ENCODE data around the gene SLC38A10. TPM values are rescaled to one million over a fixed set of nuclear protein-coding genes. Genes with fewer than 3 reads are reported as not detected.

Gene SLC38A10
- total and polyA plus RNA-seq, 2 of the 13 experiments (the other 11 are each of a cell fraction or from before 2014, with no cell fraction given) = 23.4 to 55.8 TPM

GRCh38 chr17:81208651-81209050, 86.5 kb downstream of the SLC38A10 start:
- Histone ChIP-seq H4K20me1 (ENCODE audit: insufficient read depth, low read length) (no peaks in the 10 kb centered on the region), H3K4me3 (replicated peaks in 1 of 3; ENCODE audit: insufficient read depth in 1 of 3, low read depth in 2 of 3, low read length in 3 of 3) (no peak overlapping the region), H3K36me3 (replicated peaks in 1 of 2; ENCODE audit: control insufficient read depth in 1 of 2, insufficient read depth in 2 of 2, low read length in 2 of 2) (peaks cover 14 to 39% of the 10 kb centered on the region in 2 experiments), H2AFZ (ENCODE audit: low read length) (no peak overlapping the region), H3K79me2 (ENCODE audit: insufficient read depth, low read length) (no peaks in the 10 kb centered on the region), H3K4me2 (ENCODE audit: low read depth, low read length) (no peak overlapping the region), H3K9me3 (ENCODE audit: low read length) (no peaks in the 10 kb centered on the region), H3K9ac (ENCODE audit: insufficient read depth, low read depth, low read length) (no peak overlapping the region), H3K27ac (ENCODE audit: extremely low read length, insufficient read depth, low read length) (no peak overlapping the region), H3K4me1 (ENCODE audit: insufficient read depth, low read length) (no peaks in the 10 kb centered on the region), H3K27me3 (ENCODE audit: control insufficient read depth in 1 of 2, insufficient read depth in 2 of 2, low read length in 2 of 2) (no peaks in the 10 kb centered on the region)
- no peak for DNase-seq (ENCODE audit: low spot score)
- FAIRE-seq = no peak
- no TSS peak for BruUV-seq (replicated peaks)
- ChIA-PET POLR2A (no interaction called here), CTCF (ENCODE audit: low intra/inter-chr PET ratio, low total read pairs) (no interaction called here)
- 97% methylated on average over 10 of the region's 10 CpGs for WGBS (ENCODE audit: low lambda C conversion rate)
- in situ Hi-C loops (cut with HindIII; ENCODE audit: extremely low pct_ligation_motif_present, low pct_unique_long_range_greater_than_20kb) = no loop called here
- TF ChIP-seq TBX3 (IDR thresholded peaks at IDR 0.05; ENCODE audit: borderline replicate concordance) = no peak
- TF ChIP-seq KAT7 (CRISPR knock-in tag; IDR thresholded peaks at IDR 0.05; ENCODE audit: borderline replicate concordance) = no peak
- TF ChIP-seq ZNF800 (CRISPR knock-in tag; IDR thresholded peaks at IDR 0.05) = no peak
- TF ChIP-seq ZBTB34 (CRISPR knock-in tag; IDR thresholded peaks at IDR 0.05) = no peak
- no peak for TF ChIP-seq TERF1 (CRISPR knock-in tag; IDR thresholded peaks at IDR 0.05)
- no peak for TF ChIP-seq ZNF160 (CRISPR knock-in tag; IDR thresholded peaks at IDR 0.05)
- TF ChIP-seq PCBP1 (IDR thresholded peaks at IDR 0.05; ENCODE audit: borderline replicate concordance, low read depth, low read length) = no peak
- no peak for TF ChIP-seq FOXO4 (CRISPR knock-in tag; conservative IDR thresholded peaks at IDR 0.05)
- TF ChIP-seq ZNF343 (CRISPR knock-in tag; IDR thresholded peaks at IDR 0.05) = no peak
- no peak for TF ChIP-seq MYC (CRISPR knock-in tag; IDR thresholded peaks at IDR 0.05; ENCODE audit: borderline replicate concordance)
- TF ChIP-seq HHEX (CRISPR knock-in tag; IDR thresholded peaks at IDR 0.05) = no peak
- no peak for TF ChIP-seq FOXP4 (CRISPR knock-in tag; IDR thresholded peaks at IDR 0.05)
- no peak for TF ChIP-seq KMT2A (CRISPR knock-in tag; IDR thresholded peaks at IDR 0.05)
- ATAC-seq = no peak
- intact Hi-C loops (cut with micrococcal nuclease; ENCODE audit: unreplicated experiment) = no loop called here

Data from HepG2 (cell line).